PFSK-1 (cell line): ENCODE results near the gene SHC2.

Experiments
- FOXP2 ChIP-seq: optimal IDR thresholded peaks from 2 replicates; pipeline ENCODE3; 2011; ENCODE audit warnings: borderline replicate concordance, control low read depth, inconsistent platforms; ENCODE audit not compliant: insufficient read depth; ENCODE audit errors: extremely low read length, extremely low read depth
- POLR2AphosphoS5 ChIP-seq: IDR thresholded peaks from 2 replicates; pipeline ENCODE4 v1.6.1; 2012; ENCODE audit warnings: low read depth, mild to moderate bottlenecking, control low read depth, low read length, moderate library complexity
- REST ChIP-seq, 2 experiments: IDR thresholded peaks; 2 replicates each; pipeline versions ENCODE4 v1.6.1 to v1.8.0; 2011 to 2012; ENCODE audit warnings: low read depth in 2 of 2, low read length in 2 of 2, control low read depth in 1 of 2, inconsistent platforms in 1 of 2, mild to moderate bottlenecking in 1 of 2, moderate library complexity in 1 of 2; ENCODE audit not compliant: insufficient read depth in 1 of 2
- SIN3A ChIP-seq: IDR thresholded peaks from 2 replicates; pipeline ENCODE4 v1.6.1; 2012; ENCODE audit warnings: mild to moderate bottlenecking, low read length, moderate library complexity, borderline replicate concordance; ENCODE audit not compliant: insufficient read depth
- TAF1 ChIP-seq: IDR thresholded peaks from 2 replicates; pipeline ENCODE4 v1.6.1; 2012; ENCODE audit warnings: low read length, control low read depth, borderline replicate concordance; ENCODE audit not compliant: insufficient read depth

Gene SHC2

GRCh38 chr19:407511-408440 is 53.1 kb downstream of the SHC2 start:
- TF ChIP-seq SIN3A = no peak
- TF ChIP-seq FOXP2 = no peak
- no peak for TF ChIP-seq REST (IDR thresholded peaks at IDR 0.05; ENCODE audit: insufficient read depth in 1 of 2, low read depth in 2 of 2, low read length in 2 of 2)

DNA sequence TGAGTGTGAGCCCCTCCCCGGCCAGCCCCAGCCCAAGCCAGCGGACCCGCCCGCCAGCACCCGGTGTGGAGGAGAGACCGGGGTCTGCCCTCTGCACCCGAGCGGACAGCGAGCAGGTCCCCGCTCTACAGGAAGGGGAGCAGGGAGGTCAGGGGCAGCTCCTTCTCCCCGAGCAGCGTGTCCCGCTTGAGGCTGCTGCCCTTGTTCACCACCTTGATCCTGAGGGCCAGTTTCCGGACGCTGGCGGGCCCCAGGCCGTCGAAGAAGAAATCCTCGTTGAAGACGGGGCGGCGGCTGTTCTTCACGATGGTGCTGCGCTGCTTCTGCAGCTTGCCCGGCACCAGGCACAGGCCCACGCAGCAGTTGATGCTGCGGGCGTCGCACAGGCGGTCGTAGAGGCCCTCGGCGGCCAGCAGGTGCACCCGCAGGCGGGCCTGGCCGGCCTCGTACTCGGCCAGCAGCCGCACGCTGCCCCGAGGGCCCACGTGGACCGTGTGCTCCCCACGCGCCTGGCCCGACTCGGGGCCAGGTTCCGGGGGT is 53.8 kb downstream of the SHC2 start:
- TF ChIP-seq FOXP2 = no peak
- TF ChIP-seq POLR2AphosphoS5 = no peak
- TF ChIP-seq SIN3A = no peak
- TF ChIP-seq TAF1 = no peak
- no peak for TF ChIP-seq REST (IDR thresholded peaks at IDR 0.05; ENCODE audit: insufficient read depth in 1 of 2, low read depth in 2 of 2, low read length in 2 of 2)

GRCh38 chr19:406135-406781 is 54.6 kb downstream of the SHC2 start:
- TF ChIP-seq POLR2AphosphoS5 = no peak
- peak; percentile 41 for TF ChIP-seq FOXP2

DNA sequence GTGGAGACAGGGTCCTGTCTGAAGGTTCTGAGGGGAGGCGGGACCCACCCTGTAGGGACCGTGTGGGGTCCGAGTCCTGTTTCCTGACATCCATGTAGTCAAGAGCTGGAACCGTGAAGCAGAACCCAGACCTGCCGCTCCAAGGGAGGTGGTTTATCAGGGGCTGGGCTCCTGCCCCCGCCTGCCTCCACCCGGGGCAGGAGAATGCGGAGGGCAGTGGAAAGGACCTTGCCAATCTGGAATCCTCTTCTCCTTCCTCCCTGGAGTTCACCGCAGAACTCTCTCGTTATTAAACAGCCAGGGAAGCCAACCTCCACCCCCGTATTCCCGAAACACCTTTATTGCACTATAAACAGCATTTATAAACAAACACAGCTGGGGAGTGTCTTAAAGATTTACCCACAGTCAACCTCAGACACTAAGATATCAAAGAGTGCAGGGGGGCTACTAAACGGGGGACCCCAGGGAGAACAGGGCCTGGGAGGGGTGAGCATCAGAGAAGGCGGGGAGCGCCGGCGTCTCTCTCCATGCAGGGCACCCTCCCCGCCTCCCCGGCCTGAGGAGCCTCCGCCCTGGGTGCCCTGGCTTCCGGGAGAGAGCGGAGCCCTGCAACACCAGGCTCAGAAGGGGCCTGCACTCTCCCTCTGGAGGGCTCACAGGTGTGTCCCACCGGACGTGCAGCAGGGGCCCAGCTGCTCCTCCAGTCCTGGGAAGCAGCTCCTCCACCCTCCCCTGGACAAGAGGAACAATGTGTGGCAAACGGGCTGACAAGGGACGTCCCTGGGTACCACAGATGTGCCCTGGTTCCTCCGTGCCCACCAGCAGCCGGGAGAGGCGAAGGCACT is 55.5 kb downstream of the SHC2 start:
- TF ChIP-seq FOXP2 = no peak
- TF ChIP-seq TAF1 = no peak
- TF ChIP-seq REST (IDR thresholded peaks at IDR 0.05; ENCODE audit: insufficient read depth in 1 of 2, low read depth in 2 of 2, low read length in 2 of 2) = no peak
- no peak for TF ChIP-seq POLR2AphosphoS5
- TF ChIP-seq SIN3A = no peak
